Activated naive CD8-positive, alpha-beta T cell treated with anti-CD3 and anti-CD28 coated beads, Interleukin-2, amount 10 ng/mL, durations not matched to agents 7 days and 5 days (primary cell): ENCODE measurements around the gene MATN4. TPM values are rescaled to one million over a fixed set of nuclear protein-coding genes. Genes with fewer than 3 reads are reported as not detected.

Source experiments
- ATAC-seq: fragments of 150-1000 bp; cut with Tn5 transposase; one replicate; pipeline ENCODE4 v1.10.0; 2021; ENCODE audit warnings: low read depth, moderate library complexity
- POLR2A ChIA-PET: fragments of 350-600 bp; sonication (Branson Sonifier 250); formaldehyde crosslinking; loops from one replicate; lab custom pipeline; 2021; ENCODE audit warnings: antibody characterized with exemption; lab: Charles Lee
- DNase-seq: peaks from one replicate; pipeline ENCODE4 v3.0.0; 2021
- H3K27ac Mint-ChIP-seq: one replicate; pipeline ENCODE4 v1.8.0; 2022; ENCODE audit warnings: mild to moderate bottlenecking, mixed read lengths
- H3K27me3 Mint-ChIP-seq: one replicate; pipeline ENCODE4 v1.8.0; 2022; ENCODE audit warnings: mild to moderate bottlenecking, moderate library complexity, mixed read lengths
- H3K36me3 Mint-ChIP-seq: one replicate; pipeline ENCODE4 v1.8.0; 2021; ENCODE audit warnings: mild to moderate bottlenecking, mixed read lengths
- H3K4me1 Mint-ChIP-seq: one replicate; pipeline ENCODE4 v1.8.0; 2021; ENCODE audit warnings: mixed read lengths
- H3K4me3 Mint-ChIP-seq: one replicate; pipeline ENCODE4 v1.8.0; 2022; ENCODE audit warnings: mild to moderate bottlenecking, moderate library complexity, mixed read lengths
- H3K9me3 Mint-ChIP-seq: one replicate; pipeline ENCODE4 v1.8.0; 2021; ENCODE audit warnings: mixed read lengths
- total RNA-seq, 2 experiments: library from RNA; stranded (reverse); gene quantifications; one replicate each; pipeline ENCODE4 v1.2.3, GENCODE V29; 2021

MATN4 gene
- total RNA-seq, 2 experiments from 2014 or later = 0.14 to 0.30 TPM

GRCh38 chr20:45257161-45257560 is 50.9 kb downstream of the MATN4 start:
- H3K27me3 Mint-ChIP-seq = peaks cover 9% of the 10 kb centered on the region
- H3K9me3 Mint-ChIP-seq = no peaks in the 10 kb centered on the region
- POLR2A ChIA-PET = no interaction called here
- no peak overlapping the region for H3K27ac Mint-ChIP-seq
- DNase-seq (no peak), ATAC-seq (no peak)
- H3K4me3 Mint-ChIP-seq = no peak overlapping the region
- no peaks in the 10 kb centered on the region for H3K4me1 Mint-ChIP-seq
- no peaks in the 10 kb centered on the region for H3K36me3 Mint-ChIP-seq

- POLR2A ChIA-PET = no interaction called here
- Mint-ChIP-seq H3K9me3 (no peaks in the 10 kb centered on the region), H3K4me3 (no peak within 1 kb of the TSS), H3K27ac (no peak within 1 kb of the TSS), H3K4me1 (no peaks in the 10 kb centered on the region), H3K36me3 (no peaks in the 10 kb centered on the region), H3K27me3 (peaks cover 29% of the 10 kb centered on the region)
- DNase-seq (no peak), ATAC-seq (no peak)
These were observed 53.5 kb downstream of the MATN4 start, which contains the start of gene SLPI for GRCh38 chr20:45254383-45255262. Gene SLPI, minus strand, starts transcription at chr20:45254564. Its CDS starts 21 bp downstream, at chr20:45254543.

GRCh38 chr20:45253261-45253660 is 54.8 kb downstream of the MATN4 start:
- Mint-ChIP-seq H3K27ac (no peak overlapping the region), H3K36me3 (no peaks in the 10 kb centered on the region), H3K9me3 (no peaks in the 10 kb centered on the region), H3K4me1 (no peaks in the 10 kb centered on the region), H3K27me3 (peaks cover 34% of the 10 kb centered on the region), H3K4me3 (no peak overlapping the region)
- no peak for DNase-seq
- no peak for ATAC-seq
- POLR2A ChIA-PET = no interaction called here

- Mint-ChIP-seq H3K9me3 (no peaks in the 10 kb centered on the region), H3K4me1 (no peaks in the 10 kb centered on the region), H3K36me3 (no peaks in the 10 kb centered on the region), H3K27ac (no peak overlapping the region), H3K27me3 (peaks cover 43% of the 10 kb centered on the region), H3K4me3 (no peak overlapping the region)
- no peak for DNase-seq
- POLR2A ChIA-PET = no interaction called here
- ATAC-seq = no peak
These were observed 56.1 kb downstream of the MATN4 start for GRCh38 chr20:45251884-45252560.

GRCh38 chr20:45248609-45249008 is 59.5 kb downstream of the MATN4 start:
- H3K27me3 Mint-ChIP-seq = peaks cover 69% of the 10 kb centered on the region
- ATAC-seq (no peak), DNase-seq (no peak)
- no peaks in the 10 kb centered on the region for H3K4me1 Mint-ChIP-seq
- POLR2A ChIA-PET = no interaction called here
- H3K9me3 Mint-ChIP-seq = no peaks in the 10 kb centered on the region
- H3K4me3 Mint-ChIP-seq = no peak overlapping the region
- no peaks in the 10 kb centered on the region for H3K36me3 Mint-ChIP-seq
- H3K27ac Mint-ChIP-seq = no peak overlapping the region

GRCh38 chr20:45247865-45248264 is 60.2 kb downstream of the MATN4 start:
- Mint-ChIP-seq H3K27ac (no peak overlapping the region), H3K27me3 (peaks cover 74% of the 10 kb centered on the region), H3K4me3 (no peak overlapping the region), H3K36me3 (no peaks in the 10 kb centered on the region), H3K4me1 (no peaks in the 10 kb centered on the region), H3K9me3 (no peaks in the 10 kb centered on the region)
- no peak for ATAC-seq
- POLR2A ChIA-PET = no interaction called here
- DNase-seq = no peak

- ATAC-seq (no peak), DNase-seq (no peak)
- H3K27ac Mint-ChIP-seq = no peak overlapping the region
- POLR2A ChIA-PET = no interaction called here
- H3K4me1 Mint-ChIP-seq = no peaks in the 10 kb centered on the region
- H3K9me3 Mint-ChIP-seq = no peaks in the 10 kb centered on the region
- peaks cover 82% of the 10 kb centered on the region for H3K27me3 Mint-ChIP-seq
- H3K36me3 Mint-ChIP-seq = no peaks in the 10 kb centered on the region
- no peak overlapping the region for H3K4me3 Mint-ChIP-seq
These were observed 62.0 kb downstream of the MATN4 start for GRCh38 chr20:45246109-45246508.

Other genes starting within 250 kb of the MATN4 start
- gene KCNS1, start 207.2 kb downstream of the MATN4 start, total RNA-seq = under 1 TPM; 0.08 to 0.11 TPM
- not detected for gene WFDC5, start 193.1 kb downstream of the MATN4 start, total RNA-seq
- gene WFDC12, start 183.8 kb downstream of the MATN4 start, total RNA-seq = not detected
- not detected for gene PI3, start 133.4 kb downstream of the MATN4 start, total RNA-seq
- not detected for gene SEMG1, start 101.3 kb downstream of the MATN4 start, total RNA-seq
- gene SEMG2, start 86.9 kb downstream of the MATN4 start, total RNA-seq = not detected
- gene SLPI, start 53.7 kb downstream of the MATN4 start, total RNA-seq = not detected
- gene RBPJL, start 1.5 kb downstream of the MATN4 start, total RNA-seq = not detected
- gene SDC4, start 40.1 kb upstream of the MATN4 start, total RNA-seq = 1 to 10 TPM; 7.0 to 7.1 TPM
- gene SYS1, start 54.9 kb upstream of the MATN4 start, total RNA-seq = 10 to 100 TPM; 34.9 to 38.6 TPM
- gene TP53TG5, start 70.0 kb upstream of the MATN4 start, total RNA-seq = not detected
- 10 to 100 TPM; 21.1 TPM for gene DBNDD2, start 100.0 kb upstream of the MATN4 start, total RNA-seq
- 10 to 100 TPM; 64.9 to 72.7 TPM for gene PIGT, start 107.8 kb upstream of the MATN4 start, total RNA-seq
- gene WFDC2, start 161.5 kb upstream of the MATN4 start, total RNA-seq = not detected
- not detected for gene SPINT3, start 207.3 kb upstream of the MATN4 start, total RNA-seq
- gene WFDC6, start 231.2 kb upstream of the MATN4 start, total RNA-seq = not detected
- gene EPPIN, start 239.1 kb upstream of the MATN4 start, total RNA-seq = not detected